Suppressor macrophage (primary cell): Measurements from ENCODE around the gene FGFR4.

Source experiments
- DNase-seq, 4 experiments: peaks; one replicate each; pipeline ENCODE4 v3.0.0-alpha.2; 2020 to 2022

The FGFR4 gene

GRCh38 chr5:177085985-177086653, 596 bp upstream of the FGFR4 start:
- DNase-seq: no peak

GRCh38 chr5:177087398-177088005, 787 bp downstream of the FGFR4 start:
- DNase-seq: no peak

- peak in 1 of 4 experiments; percentile 13 for DNase-seq
Observed at GRCh38 chr5:177089127-177089526, 2.4 kb downstream of the FGFR4 start.

GRCh38 chr5:177089825-177090641, 3.3 kb downstream of the FGFR4 start:
- no peak for DNase-seq

GRCh38 chr5:177090813-177091212, 4.1 kb downstream of the FGFR4 start:
- DNase-seq: no peak

- DNase-seq: no peak
Observed at GRCh38 chr5:177091232-177091631, 4.5 kb downstream of the FGFR4 start.

GRCh38 chr5:177092178-177093081, 5.7 kb downstream of the FGFR4 start:
- no peak for DNase-seq

- no peak for DNase-seq
Observed at GRCh38 chr5:177093082-177093712, 6.5 kb downstream of the FGFR4 start.

GRCh38 chr5:177093803-177094202, 7.1 kb downstream of the FGFR4 start:
- no peak for DNase-seq

- no peak for DNase-seq
Observed at GRCh38 chr5:177094224-177095087, 7.7 kb downstream of the FGFR4 start.

- no peak for DNase-seq
Observed at GRCh38 chr5:177095088-177095669, 8.5 kb downstream of the FGFR4 start.

GRCh38 chr5:177096162-177097015, 9.7 kb downstream of the FGFR4 start:
- DNase-seq: no peak

GRCh38 chr5:177097016-177097985, 10.6 kb downstream of the FGFR4 start:
- DNase-seq: no peak

- DNase-seq: no peak
Observed at GRCh38 chr5:177098120-177098469, 11.4 kb downstream of the FGFR4 start.

GRCh38 chr5:177098470-177099141, 11.9 kb downstream of the FGFR4 start:
- DNase-seq: no peak

- DNase-seq: no peak
Observed at GRCh38 chr5:177099422-177100093, 12.8 kb downstream of the FGFR4 start.

GRCh38 chr5:177100714-177101121, 14.0 kb downstream of the FGFR4 start:
- no peak for DNase-seq
